DOHH2 (cell line): Measurements from ENCODE around the gene ZNF771.

Experiments used
- H3F3A ChIP-seq: fragments of 200-600 bp; sonication (generic), shearing (Covaris generic); 2 replicates; pipeline ENCODE4 v1.6.0; 2016; ENCODE audit warnings: antibody characterized with exemption, mild to moderate bottlenecking; ENCODE audit not compliant: control insufficient read depth, insufficient read depth
- H3K27ac ChIP-seq: fragments of 200-600 bp; sonication (generic); 2 replicates; pipeline ENCODE4 v1.5.1; 2014; ENCODE audit warnings: low read depth, mild to moderate bottlenecking, low read length, moderate library complexity
- H3K27me3 ChIP-seq: fragments of 200-600 bp; sonication (generic); 2 replicates; pipeline ENCODE4 v1.6.1; 2014; ENCODE audit warnings: mild to moderate bottlenecking, low read length, mixed read lengths; ENCODE audit not compliant: control insufficient read depth
- H3K36me3 ChIP-seq: fragments of 200-600 bp; sonication (generic); 2 replicates; pipeline ENCODE4 v1.6.1; 2014; ENCODE audit warnings: mild to moderate bottlenecking, low read length, moderate library complexity, mixed read lengths; ENCODE audit not compliant: control insufficient read depth
- H3K4me1 ChIP-seq: fragments of 200-600 bp; sonication (generic); 2 replicates; pipeline ENCODE4 v1.6.1; 2014; ENCODE audit warnings: mild to moderate bottlenecking, low read length, mixed read lengths; ENCODE audit not compliant: control insufficient read depth
- H3K4me2 ChIP-seq: fragments of 200-600 bp; sonication (generic); 2 replicates; pipeline ENCODE4 v1.6.0; 2014; ENCODE audit warnings: mild to moderate bottlenecking, low read length, moderate library complexity
- H3K4me3 ChIP-seq: fragments of 200-600 bp; sonication (generic); 2 replicates; pipeline ENCODE4 v1.5.1; 2014; ENCODE audit warnings: mild to moderate bottlenecking, low read length, mixed read lengths
- H3K79me2 ChIP-seq: fragments of 200-600 bp; sonication (generic); 2 replicates; pipeline ENCODE4 v1.6.1; 2014; ENCODE audit warnings: mild to moderate bottlenecking, low read length, mixed read lengths; ENCODE audit not compliant: control insufficient read depth
- H3K9me2 ChIP-seq: fragments of 200-600 bp; sonication (generic); replicated peaks from 2 replicates; pipeline ENCODE4 v1.6.1; 2014; ENCODE audit warnings: mild to moderate bottlenecking, low read length, mixed read lengths; ENCODE audit not compliant: control insufficient read depth
- H3K9me3 ChIP-seq: fragments of 200-600 bp; sonication (generic); 2 replicates; pipeline ENCODE4 v1.6.1; 2014; ENCODE audit warnings: antibody characterized with exemption, low read length, mixed read lengths; ENCODE audit not compliant: control insufficient read depth, insufficient read depth
- H4K20me1 ChIP-seq: fragments of 200-600 bp; sonication (generic); 2 replicates; pipeline ENCODE4 v1.6.0; 2014; ENCODE audit warnings: low read depth, mild to moderate bottlenecking, antibody characterized with exemption, low read length, moderate library complexity; ENCODE audit not compliant: control insufficient read depth, insufficient read depth
- CTCF ChIP-seq: fragments of 200-600 bp; sonication (generic); IDR thresholded peaks from one replicate; pipeline ENCODE4 v1.5.1; 2014; ENCODE audit warnings: antibody characterized with exemption, mild to moderate bottlenecking, low read depth, low read length; ENCODE audit not compliant: poor library complexity, severe bottlenecking
- EZH2phosphoT487 ChIP-seq: fragments of 200-600 bp; sonication (generic); IDR thresholded peaks from 2 replicates; pipeline ENCODE4 v1.6.1; 2017; ENCODE audit warnings: borderline replicate concordance, mild to moderate bottlenecking, antibody characterized with exemption, low read length, moderate library complexity, mixed read lengths

Gene ZNF771

GRCh38 chr16:30397776-30398660, 9.4 kb upstream of the ZNF771 start:
- Histone ChIP-seq H3K9me3 (no peaks in the 10 kb centered on the region), H3F3A (peaks cover 4% of the 10 kb centered on the region), H3K4me1 (peaks cover 44% of the 10 kb centered on the region), H3K4me2 (no peak overlapping the region), H3K36me3 (peaks cover 31% of the 10 kb centered on the region), H3K9me2 (no peaks in the 10 kb centered on the region), H3K79me2 (peaks cover 28% of the 10 kb centered on the region), H3K27ac (no peak overlapping the region), H3K27me3 (no peaks in the 10 kb centered on the region), H3K4me3 (no peak overlapping the region), H4K20me1 (peaks cover 3% of the 10 kb centered on the region; the same call in 1 of the 2 replicates)
- TF ChIP-seq EZH2phosphoT487 (no peak), CTCF (no peak)

GRCh38 chr16:30398661-30399434, 8.6 kb upstream of the ZNF771 start:
- no peaks in the 10 kb centered on the region for H3K9me3 ChIP-seq
- no peak overlapping the region for H3K27ac ChIP-seq
- peaks cover 4% of the 10 kb centered on the region for H3F3A ChIP-seq
- H3K27me3 ChIP-seq: no peaks in the 10 kb centered on the region
- H3K4me3 ChIP-seq: no peak overlapping the region
- H4K20me1 ChIP-seq: peaks cover 3% of the 10 kb centered on the region; the same call in 1 of the 2 replicates
- H3K36me3 ChIP-seq: peaks cover 31% of the 10 kb centered on the region
- peaks cover 28% of the 10 kb centered on the region for H3K79me2 ChIP-seq
- TF ChIP-seq CTCF (no peak), EZH2phosphoT487 (no peak)
- H3K9me2 ChIP-seq: no peaks in the 10 kb centered on the region
- peaks cover 44% of the 10 kb centered on the region for H3K4me1 ChIP-seq
- no peak overlapping the region for H3K4me2 ChIP-seq

- Histone ChIP-seq H3K27me3 (no peaks in the 10 kb centered on the region), H3K4me1 (peaks cover 36% of the 10 kb centered on the region), H3K9me2 (no peaks in the 10 kb centered on the region), H4K20me1 (peaks cover 3% of the 10 kb centered on the region; the same call in 1 of the 2 replicates), H3K36me3 (peaks cover 31% of the 10 kb centered on the region), H3K27ac (peak overlapping the region; percentile 63), H3K79me2 (peaks cover 28% of the 10 kb centered on the region), H3K4me2 (peak overlapping the region; percentile 86), H3K9me3 (no peaks in the 10 kb centered on the region), H3K4me3 (peak overlapping the region; percentile 77), H3F3A (peaks cover 4% of the 10 kb centered on the region; the same call in 1 of the 2 replicates)
- no peak for TF ChIP-seq CTCF
- no peak for TF ChIP-seq EZH2phosphoT487
Measured at GRCh38 chr16:30399435-30400186, 7.8 kb upstream of the ZNF771 start.
